ENCODE measurements around the gene BZW1.

- TF ChIP-seq POLR2AphosphoS5 (IDR thresholded peaks at IDR 0.05; ENCODE audit: insufficient read depth in 1 of 2, low read depth in 1 of 2) = no peak
- no peak for TF ChIP-seq CTCF (IDR thresholded peaks at IDR 0.05)
- no peak for TF ChIP-seq POLR2A (IDR thresholded peaks at IDR 0.05)
Measured at GRCh38 chr2:200790185-200790584, 21.5 kb upstream of the BZW1 start.

Measured in vagina (tissue), 2 donors.